ENCODE results near the gene SLC17A9. TPM values are rescaled to one million over a fixed set of nuclear protein-coding genes. Genes with fewer than 3 reads are reported as not detected.

The SLC17A9 gene
- total and polyA plus RNA-seq, 2 experiments from 2014 or later: 32.0 to 39.3 TPM

DNA sequence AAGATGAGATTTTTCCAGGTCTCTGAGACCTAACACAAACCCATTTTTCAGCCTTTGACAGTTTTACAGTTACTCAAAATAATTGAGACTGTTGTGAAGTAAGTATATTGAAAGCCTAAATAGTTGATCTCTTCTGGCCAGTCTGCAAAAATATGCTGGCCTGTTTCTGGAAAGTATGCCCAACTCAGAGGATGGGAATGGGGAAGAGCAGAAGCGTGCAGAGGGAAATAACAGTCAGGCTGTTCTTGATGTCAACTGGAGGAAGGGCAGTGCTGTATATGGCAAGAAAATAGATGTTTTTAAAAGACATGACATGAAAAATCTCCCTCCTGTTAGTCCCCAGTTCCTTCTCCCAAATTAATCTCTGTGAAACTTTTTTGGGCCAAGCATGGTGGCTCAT lies 10.7 kb upstream of the SLC17A9 start:
- Histone ChIP-seq H3K79me2 (replicated peaks; ENCODE audit: insufficient read depth) (peaks cover 95% of the 10 kb centered on the region), H3K27ac (ENCODE audit: low read depth) (no peak overlapping the region), H3K4me1 (ENCODE audit: insufficient read depth) (peaks cover 19% of the 10 kb centered on the region), H3K9me2 (ENCODE audit: insufficient read depth) (no peaks in the 10 kb centered on the region), H3K36me3 (ENCODE audit: insufficient read depth) (peaks cover 38% of the 10 kb centered on the region), H3K4me2 (no peak overlapping the region), H3K27me3 (ENCODE audit: insufficient read depth) (no peaks in the 10 kb centered on the region), H4K20me1 (replicated peaks; ENCODE audit: insufficient read depth) (peaks cover 60% of the 10 kb centered on the region), H2AFZ (no peak overlapping the region), H3K4me3 (no peak overlapping the region), H3F3A (replicated peaks; ENCODE audit: low read depth) (peaks cover 37% of the 10 kb centered on the region)
- Mint-ChIP-seq H3K36me3 (ENCODE audit: low read depth) (peaks cover 66% of the 10 kb centered on the region), H3K9me3 (peaks cover 3% of the 10 kb centered on the region; the same call in 1 of the 3 replicates), H3K27ac (no peak overlapping the region), H3K4me1 (peaks cover 20% of the 10 kb centered on the region), H3K4me3 (no peak overlapping the region; the same call in 2 of the 3 replicates), H3K27me3 (ENCODE audit: insufficient read depth, low read depth, poor library complexity) (peaks cover 5% of the 10 kb centered on the region)
- ATAC-seq (no peak), DNase-seq (ENCODE audit: low spot score) (no peak)
- TF ChIP-seq ZNF331 (CRISPR knock-in tag; IDR thresholded peaks at IDR 0.05; ENCODE audit: low read depth) (no peak), CREB1 (CRISPR knock-in tag; IDR thresholded peaks at IDR 0.05; ENCODE audit: low read depth) (no peak), STAT1 (IDR thresholded peaks at IDR 0.05; ENCODE audit: unreplicated experiment) (no peak)

DNA sequence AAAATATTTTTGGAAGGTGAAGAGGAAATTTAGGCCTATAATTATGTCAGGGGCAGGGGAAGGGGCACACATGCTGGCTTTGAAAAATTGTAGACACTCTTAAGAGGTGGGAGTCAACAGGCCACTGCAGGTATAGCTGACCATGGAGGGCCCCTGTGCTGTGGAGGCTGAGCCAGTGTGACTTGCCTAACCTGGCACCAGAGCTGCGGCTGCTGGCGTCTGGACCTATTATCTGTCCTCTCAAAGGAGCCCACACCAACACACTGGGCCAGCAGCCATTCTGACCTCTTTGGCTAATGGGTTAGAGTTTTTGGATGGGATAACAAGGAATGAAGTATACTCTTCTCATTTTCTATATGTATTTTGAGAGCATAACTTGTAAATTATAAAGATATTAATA lies 10.1 kb upstream of the SLC17A9 start:
- Mint-ChIP-seq H3K4me3 (no peak overlapping the region), H3K36me3 (ENCODE audit: low read depth) (peaks cover 69% of the 10 kb centered on the region)
- peaks cover 63% of the 10 kb centered on the region for H4K20me1 ChIP-seq (replicated peaks; ENCODE audit: insufficient read depth)

More for the DNA sequence above, 10.1 kb upstream of the SLC17A9 start:
- Histone ChIP-seq H3F3A (replicated peaks; ENCODE audit: low read depth) (peaks cover 33% of the 10 kb centered on the region), H3K4me3 (no peak overlapping the region), H3K79me2 (replicated peaks; ENCODE audit: insufficient read depth) (peaks cover 95% of the 10 kb centered on the region), H3K4me1 (ENCODE audit: insufficient read depth) (peaks cover 19% of the 10 kb centered on the region), H3K9me2 (ENCODE audit: insufficient read depth) (no peaks in the 10 kb centered on the region), H3K4me2 (no peak overlapping the region), H3K27me3 (ENCODE audit: insufficient read depth) (no peaks in the 10 kb centered on the region), H3K27ac (ENCODE audit: low read depth) (0 out of 2 replicates have a peak overlapping the region, but pooled peaks have one; percentile 27), H3K36me3 (ENCODE audit: insufficient read depth) (peaks cover 42% of the 10 kb centered on the region), H2AFZ (no peak overlapping the region)
- no peak for TF ChIP-seq NANOG (IDR thresholded peaks at IDR 0.05; ENCODE audit: borderline replicate concordance)
- TF ChIP-seq, protein P1, sequence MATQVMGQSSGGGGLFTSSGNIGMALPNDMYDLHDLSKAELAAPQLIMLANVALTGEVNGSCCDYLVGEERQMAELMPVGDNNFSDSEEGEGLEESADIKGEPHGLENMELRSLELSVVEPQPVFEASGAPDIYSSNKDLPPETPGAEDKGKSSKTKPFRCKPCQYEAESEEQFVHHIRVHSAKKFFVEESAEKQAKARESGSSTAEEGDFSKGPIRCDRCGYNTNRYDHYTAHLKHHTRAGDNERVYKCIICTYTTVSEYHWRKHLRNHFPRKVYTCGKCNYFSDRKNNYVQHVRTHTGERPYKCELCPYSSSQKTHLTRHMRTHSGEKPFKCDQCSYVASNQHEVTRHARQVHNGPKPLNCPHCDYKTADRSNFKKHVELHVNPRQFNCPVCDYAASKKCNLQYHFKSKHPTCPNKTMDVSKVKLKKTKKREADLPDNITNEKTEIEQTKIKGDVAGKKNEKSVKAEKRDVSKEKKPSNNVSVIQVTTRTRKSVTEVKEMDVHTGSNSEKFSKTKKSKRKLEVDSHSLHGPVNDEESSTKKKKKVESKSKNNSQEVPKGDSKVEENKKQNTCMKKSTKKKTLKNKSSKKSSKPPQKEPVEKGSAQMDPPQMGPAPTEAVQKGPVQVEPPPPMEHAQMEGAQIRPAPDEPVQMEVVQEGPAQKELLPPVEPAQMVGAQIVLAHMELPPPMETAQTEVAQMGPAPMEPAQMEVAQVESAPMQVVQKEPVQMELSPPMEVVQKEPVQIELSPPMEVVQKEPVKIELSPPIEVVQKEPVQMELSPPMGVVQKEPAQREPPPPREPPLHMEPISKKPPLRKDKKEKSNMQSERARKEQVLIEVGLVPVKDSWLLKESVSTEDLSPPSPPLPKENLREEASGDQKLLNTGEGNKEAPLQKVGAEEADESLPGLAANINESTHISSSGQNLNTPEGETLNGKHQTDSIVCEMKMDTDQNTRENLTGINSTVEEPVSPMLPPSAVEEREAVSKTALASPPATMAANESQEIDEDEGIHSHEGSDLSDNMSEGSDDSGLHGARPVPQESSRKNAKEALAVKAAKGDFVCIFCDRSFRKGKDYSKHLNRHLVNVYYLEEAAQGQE (IDR thresholded peaks at IDR 0.05; ENCODE audit: unreplicated experiment): no peak
- no peak for TF ChIP-seq ZNF331 (CRISPR knock-in tag; IDR thresholded peaks at IDR 0.05; ENCODE audit: low read depth)
- TF ChIP-seq STAT1 (IDR thresholded peaks at IDR 0.05; ENCODE audit: unreplicated experiment): no peak
- TF ChIP-seq JUNB (IDR thresholded peaks at IDR 0.05; ENCODE audit: unreplicated experiment): no peak
- TF ChIP-seq POLR2AphosphoS5 (IDR thresholded peaks at IDR 0.05; ENCODE audit: low read depth): no peak
- TF ChIP-seq, protein P2, sequence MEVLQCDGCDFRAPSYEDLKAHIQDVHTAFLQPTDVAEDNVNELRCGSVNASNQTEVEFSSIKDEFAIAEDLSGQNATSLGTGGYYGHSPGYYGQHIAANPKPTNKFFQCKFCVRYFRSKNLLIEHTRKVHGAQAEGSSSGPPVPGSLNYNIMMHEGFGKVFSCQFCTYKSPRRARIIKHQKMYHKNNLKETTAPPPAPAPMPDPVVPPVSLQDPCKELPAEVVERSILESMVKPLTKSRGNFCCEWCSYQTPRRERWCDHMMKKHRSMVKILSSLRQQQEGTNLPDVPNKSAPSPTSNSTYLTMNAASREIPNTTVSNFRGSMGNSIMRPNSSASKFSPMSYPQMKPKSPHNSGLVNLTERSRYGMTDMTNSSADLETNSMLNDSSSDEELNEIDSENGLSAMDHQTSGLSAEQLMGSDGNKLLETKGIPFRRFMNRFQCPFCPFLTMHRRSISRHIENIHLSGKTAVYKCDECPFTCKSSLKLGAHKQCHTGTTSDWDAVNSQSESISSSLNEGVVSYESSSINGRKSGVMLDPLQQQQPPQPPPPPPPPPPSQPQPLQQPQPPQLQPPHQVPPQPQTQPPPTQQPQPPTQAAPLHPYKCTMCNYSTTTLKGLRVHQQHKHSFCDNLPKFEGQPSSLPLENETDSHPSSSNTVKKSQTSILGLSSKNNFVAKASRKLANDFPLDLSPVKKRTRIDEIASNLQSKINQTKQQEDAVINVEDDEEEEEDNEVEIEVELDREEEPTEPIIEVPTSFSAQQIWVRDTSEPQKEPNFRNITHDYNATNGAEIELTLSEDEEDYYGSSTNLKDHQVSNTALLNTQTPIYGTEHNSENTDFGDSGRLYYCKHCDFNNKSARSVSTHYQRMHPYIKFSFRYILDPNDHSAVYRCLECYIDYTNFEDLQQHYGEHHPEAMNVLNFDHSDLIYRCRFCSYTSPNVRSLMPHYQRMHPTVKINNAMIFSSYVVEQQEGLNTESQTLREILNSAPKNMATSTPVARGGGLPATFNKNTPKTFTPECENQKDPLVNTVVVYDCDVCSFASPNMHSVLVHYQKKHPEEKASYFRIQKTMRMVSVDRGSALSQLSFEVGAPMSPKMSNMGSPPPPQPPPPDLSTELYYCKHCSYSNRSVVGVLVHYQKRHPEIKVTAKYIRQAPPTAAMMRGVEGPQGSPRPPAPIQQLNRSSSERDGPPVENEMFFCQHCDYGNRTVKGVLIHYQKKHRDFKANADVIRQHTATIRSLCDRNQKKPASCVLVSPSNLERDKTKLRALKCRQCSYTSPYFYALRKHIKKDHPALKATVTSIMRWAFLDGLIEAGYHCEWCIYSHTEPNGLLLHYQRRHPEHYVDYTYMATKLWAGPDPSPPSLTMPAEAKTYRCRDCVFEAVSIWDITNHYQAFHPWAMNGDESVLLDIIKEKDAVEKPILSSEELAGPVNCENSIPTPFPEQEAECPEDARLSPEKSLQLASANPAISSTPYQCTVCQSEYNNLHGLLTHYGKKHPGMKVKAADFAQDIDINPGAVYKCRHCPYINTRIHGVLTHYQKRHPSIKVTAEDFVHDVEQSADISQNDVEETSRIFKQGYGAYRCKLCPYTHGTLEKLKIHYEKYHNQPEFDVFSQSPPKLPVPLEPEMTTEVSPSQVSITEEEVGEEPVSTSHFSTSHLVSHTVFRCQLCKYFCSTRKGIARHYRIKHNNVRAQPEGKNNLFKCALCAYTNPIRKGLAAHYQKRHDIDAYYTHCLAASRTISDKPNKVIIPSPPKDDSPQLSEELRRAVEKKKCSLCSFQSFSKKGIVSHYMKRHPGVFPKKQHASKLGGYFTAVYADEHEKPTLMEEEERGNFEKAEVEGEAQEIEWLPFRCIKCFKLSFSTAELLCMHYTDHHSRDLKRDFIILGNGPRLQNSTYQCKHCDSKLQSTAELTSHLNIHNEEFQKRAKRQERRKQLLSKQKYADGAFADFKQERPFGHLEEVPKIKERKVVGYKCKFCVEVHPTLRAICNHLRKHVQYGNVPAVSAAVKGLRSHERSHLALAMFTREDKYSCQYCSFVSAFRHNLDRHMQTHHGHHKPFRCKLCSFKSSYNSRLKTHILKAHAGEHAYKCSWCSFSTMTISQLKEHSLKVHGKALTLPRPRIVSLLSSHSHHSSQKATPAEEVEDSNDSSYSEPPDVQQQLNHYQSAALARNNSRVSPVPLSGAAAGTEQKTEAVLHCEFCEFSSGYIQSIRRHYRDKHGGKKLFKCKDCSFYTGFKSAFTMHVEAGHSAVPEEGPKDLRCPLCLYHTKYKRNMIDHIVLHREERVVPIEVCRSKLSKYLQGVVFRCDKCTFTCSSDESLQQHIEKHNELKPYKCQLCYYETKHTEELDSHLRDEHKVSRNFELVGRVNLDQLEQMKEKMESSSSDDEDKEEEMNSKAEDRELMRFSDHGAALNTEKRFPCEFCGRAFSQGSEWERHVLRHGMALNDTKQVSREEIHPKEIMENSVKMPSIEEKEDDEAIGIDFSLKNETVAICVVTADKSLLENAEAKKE (CRISPR knock-in tag; IDR thresholded peaks at IDR 0.05): no peak
- TF ChIP-seq EZH2 (IDR thresholded peaks at IDR 0.05; ENCODE audit: low read depth, unreplicated experiment): no peak
- Mint-ChIP-seq H3K9me3 (no peaks in the 10 kb centered on the region), H3K4me1 (peaks cover 17% of the 10 kb centered on the region), H3K27me3 (ENCODE audit: insufficient read depth, low read depth, poor library complexity) (peaks cover 1% of the 10 kb centered on the region), H3K27ac (no peak overlapping the region)
- no peak for DNase-seq (ENCODE audit: low spot score)
- no peak for ATAC-seq
